ENCODE data around the gene SP8.

Gene SP8

DNA sequence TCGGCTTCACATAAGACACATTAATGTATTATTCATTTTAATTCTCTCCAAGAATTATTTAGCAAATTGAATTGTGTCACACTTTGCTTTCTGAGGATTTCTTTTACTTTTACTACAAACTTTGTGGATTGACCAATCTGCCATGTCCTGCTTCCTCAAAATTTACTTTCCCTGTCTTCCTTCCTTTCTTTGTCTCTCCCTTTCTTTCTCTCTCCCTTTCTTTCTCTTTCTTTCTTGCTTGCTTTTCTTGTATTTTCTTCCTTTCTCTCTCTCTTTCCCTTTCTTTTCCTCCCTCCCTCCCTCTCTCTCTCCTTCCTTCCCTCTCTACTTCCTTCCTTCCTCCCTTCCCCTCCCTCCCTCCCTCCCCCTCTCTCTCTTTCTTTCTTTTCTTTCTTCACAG, 37.8 kb downstream of the SP8 start:
- DNase-seq, result no peak

DNA sequence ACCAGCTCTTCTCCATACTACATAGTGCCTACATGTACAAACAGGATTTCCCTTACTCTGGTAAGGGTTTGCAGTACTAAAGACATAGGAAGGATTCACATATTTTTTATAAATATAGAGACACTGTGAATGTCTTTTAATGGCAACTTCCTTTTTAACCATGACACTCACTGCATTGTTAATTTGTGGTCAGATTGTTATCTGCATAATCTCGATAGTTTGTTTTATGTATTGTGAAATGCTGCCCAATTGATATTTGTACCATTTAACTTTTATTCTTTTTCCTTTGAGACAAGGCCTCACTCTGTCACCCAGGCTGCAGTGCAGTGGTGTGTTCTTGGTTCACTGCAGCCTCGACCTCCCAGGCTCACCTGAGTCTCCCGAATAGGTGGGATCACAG, 39.7 kb downstream of the SP8 start:
- DNase-seq, result no peak

DNA sequence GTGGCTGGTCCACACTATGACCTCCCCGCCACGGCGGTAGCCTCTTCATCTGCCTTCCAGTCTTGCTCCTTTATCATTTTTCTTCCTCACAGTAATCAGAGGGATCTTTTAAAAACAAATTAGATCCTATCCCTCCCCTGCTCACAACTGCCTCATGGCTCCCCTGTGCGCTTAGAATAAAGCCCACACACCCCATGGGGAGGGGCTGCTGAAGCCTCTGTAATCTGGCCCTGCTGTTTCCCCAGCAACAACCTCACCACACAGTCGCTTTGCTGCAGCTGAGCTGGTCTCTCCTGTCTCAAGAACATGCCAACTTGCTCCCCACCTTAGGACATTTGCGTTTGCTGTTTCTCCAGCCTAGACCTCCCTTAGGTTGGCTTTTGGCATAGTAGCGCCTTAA, 41.0 kb downstream of the SP8 start:
- no peak for DNase-seq

DNA sequence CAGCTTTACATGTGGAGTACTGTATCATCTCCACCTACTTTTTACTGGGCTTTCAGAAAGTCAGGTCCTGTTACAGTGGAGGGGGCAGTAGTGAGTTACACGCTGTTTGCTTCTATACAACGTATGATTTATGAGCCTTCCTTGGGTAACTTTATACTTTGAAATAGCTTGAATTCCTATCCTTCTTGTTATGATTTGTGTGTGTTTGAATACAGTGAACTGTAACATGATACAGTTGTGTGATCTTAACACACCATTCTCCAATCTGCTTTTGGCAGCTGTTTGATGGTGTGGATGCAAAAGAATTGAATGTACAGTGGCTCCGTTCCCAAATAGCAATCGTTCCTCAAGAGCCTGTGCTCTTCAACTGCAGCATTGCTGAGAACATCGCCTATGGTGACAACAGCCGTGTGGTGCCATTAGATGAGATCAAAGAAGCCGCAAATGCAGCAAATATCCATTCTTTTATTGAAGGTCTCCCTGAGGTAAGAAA, 41.7 kb downstream of the SP8 start:
- no peak for DNase-seq

DNA sequence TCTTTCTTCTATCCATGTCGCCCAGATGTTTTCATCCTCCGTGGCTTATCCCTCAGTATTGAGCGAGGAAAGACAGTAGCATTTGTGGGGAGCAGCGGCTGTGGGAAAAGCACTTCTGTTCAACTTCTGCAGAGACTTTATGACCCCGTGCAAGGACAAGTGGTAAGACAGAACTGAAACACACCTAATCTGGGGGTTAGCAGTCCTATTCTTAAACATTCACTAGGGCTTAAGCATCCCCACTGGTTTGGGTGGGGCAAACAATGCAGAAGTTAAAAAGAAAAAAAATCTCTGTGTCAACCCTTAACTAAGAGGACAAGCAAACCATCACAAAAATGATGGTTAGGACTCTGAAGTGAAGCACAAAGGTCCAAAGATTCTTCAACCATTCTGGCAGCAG, 43.8 kb downstream of the SP8 start:
- no peak for DNase-seq

DNA sequence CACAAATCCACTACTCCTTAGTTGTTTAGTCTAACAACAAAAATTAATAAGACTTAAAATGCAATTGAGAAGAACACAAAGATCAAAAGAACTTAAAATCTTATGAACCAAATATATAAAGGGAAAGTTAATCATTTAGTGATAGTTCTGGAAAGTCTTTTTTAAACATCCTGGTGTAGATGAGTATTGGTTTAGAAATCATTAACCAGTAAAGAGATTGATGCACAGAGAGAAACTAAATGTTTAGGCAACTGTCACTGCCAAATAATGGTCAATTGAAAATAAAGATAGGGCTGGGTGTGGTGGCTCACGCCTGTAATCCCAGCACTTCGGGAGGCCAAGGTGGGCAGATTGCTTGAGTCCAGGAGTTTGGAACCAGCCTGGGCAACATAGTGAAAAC, 44.9 kb downstream of the SP8 start:
- no peak for DNase-seq

DNA sequence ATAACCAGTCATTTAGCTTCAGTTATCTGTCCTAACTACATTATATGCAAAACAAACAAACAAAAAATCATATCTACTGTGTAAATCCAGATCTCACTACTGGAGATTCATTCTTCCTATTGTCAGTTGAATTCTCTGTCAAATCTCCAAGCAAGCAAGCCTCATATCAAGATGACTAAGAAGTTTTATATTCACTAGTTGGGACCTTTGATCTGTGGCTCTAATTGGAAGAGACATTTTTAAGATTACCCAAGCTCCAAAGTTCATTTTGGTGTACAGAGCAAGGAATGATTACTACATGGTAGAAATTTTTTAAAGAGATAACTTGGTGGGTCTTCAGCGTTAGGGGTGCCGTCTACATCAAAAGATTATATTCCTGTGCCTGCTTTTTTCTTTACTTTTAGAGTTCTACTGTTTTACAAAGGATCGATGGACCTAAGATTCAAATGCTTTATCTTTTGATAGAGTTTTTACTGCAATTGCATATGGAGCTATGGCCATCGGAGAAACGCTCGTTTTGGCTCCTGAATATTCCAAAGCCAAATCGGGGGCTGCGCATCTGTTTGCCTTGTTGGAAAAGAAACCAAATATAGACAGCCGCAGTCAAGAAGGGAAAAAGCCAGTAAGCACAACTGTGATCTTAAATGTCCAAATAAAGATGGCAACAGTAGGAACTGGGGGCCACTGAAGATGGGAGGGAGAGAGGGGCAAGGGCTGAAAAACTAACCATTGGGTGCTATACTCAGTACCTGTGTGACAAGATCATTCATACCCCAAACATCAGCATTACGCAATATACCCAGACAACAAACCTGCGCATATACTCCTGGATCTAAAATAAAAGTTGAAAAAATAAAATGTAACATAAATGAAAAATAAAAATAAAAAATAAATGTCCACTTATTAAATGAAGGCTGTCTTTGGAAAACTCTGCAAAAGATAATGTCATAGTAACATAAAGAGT, 47.9 kb downstream of the SP8 start:
- DNase-seq, result no peak

DNA sequence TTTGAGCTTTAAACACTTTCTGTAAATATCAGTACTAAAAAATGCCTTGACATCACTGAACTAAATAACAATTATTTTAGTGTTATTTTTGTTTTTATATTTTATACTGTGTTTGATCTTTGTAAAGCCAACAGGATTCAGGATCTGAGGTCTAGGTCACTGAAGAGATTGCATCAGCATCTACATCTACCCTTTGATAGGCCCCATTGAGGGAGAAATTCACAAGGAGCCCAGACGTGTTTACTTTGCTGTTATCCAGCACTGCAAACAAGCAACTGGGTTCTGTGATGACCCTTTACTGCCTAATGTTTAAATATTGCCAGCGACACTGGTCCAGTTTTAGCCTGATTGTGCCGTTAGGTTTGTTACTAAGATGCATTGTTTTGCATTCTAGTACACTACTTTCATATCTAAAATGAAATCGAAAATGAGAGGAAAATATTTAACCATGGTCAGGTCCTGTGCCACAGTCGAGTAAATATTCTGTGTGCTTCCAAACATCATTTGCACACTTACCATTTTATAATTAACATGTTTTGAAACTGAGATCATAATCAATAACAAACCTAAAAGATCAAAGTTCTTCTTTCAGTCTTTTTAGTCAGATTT, 48.7 kb downstream of the SP8 start:
- DNase-seq, result no peak

DNA sequence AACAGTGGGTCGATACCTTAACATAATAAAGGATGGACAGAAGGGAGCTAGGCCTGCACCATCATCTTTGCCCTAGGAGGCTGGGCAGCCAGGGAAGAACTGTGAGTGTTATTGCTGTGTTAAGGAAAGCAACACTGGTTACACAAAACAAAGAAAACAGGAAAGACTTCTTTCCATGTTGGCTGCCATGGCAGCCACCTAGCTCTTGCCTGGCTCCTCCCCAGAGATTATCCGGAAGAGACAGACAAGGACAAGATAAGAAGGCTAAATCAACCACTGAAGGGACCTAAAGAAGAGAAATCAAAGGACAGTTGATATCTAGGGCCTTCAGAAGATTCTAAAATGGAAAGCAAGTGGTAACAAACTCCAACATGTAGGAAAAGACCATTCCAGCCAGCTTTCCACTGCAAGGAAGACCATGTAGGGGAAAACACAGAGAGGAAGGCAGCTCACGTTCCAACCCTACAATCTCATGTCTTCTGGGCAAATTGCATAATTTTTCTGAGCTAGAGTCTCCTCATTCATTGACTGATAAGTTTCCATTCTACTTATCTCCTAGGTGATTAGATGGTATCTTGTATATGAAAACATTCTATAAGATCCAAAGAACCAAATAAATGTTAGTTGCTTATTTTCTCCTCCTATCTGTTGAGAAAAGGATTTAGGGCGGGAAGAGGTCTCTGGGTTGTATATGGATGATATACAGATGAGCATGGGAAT, 51.2 kb downstream of the SP8 start:
- no peak for DNase-seq
